CD1c-positive myeloid dendritic cell (primary cell): ENCODE results near the gene TNFAIP1.
"Not testable (repeated sequence)": the region's sequence is repeated elsewhere in the genome, so short reads cannot be mapped to it uniquely, and the experiment has no call there.

Source experiments
- DNase-seq: peaks from one replicate; pipeline ENCODE4 v3.0.0-alpha.2; 2016; ENCODE audit errors: extremely low spot score

The TNFAIP1 gene

GRCh38 chr17:28335201-28335958 lies at the start of gene TNFAIP1, which contains the start of gene IFT20:
Gene TNFAIP1, plus strand, starts transcription at chr17:28335761. Its CDS starts 3,761 bp downstream, at chr17:28339522.
Gene IFT20, minus strand, starts transcription at chr17:28335472. Its CDS starts 3,487 bp downstream, at chr17:28331985.
- DNase-seq = peak; percentile 99

GRCh38 chr17:28285965-28286364 lies 49.6 kb upstream of the TNFAIP1 start:
- DNase-seq = no peak

- no peak for DNase-seq
Measured at GRCh38 chr17:28290703-28291102, 44.9 kb upstream of the TNFAIP1 start.

GRCh38 chr17:28291780-28292330 lies 43.7 kb upstream of the TNFAIP1 start:
- no peak for DNase-seq

- DNase-seq = not testable (repeated sequence)
Measured at GRCh38 chr17:28292878-28293277, 42.7 kb upstream of the TNFAIP1 start.

GRCh38 chr17:28293994-28294393 lies 41.6 kb upstream of the TNFAIP1 start:
- peak; percentile 77 for DNase-seq

- DNase-seq = no peak
Measured at GRCh38 chr17:28295677-28296578, 39.6 kb upstream of the TNFAIP1 start.

- no peak for DNase-seq
Measured at GRCh38 chr17:28298449-28298848, 37.1 kb upstream of the TNFAIP1 start.

GRCh38 chr17:28306954-28307401 lies 28.6 kb upstream of the TNFAIP1 start:
- DNase-seq = no peak

GRCh38 chr17:28313841-28314240 lies 21.7 kb upstream of the TNFAIP1 start:
- DNase-seq = no peak

GRCh38 chr17:28315846-28316705 lies 19.5 kb upstream of the TNFAIP1 start:
- DNase-seq = no peak

GRCh38 chr17:28317099-28317965 lies 18.2 kb upstream of the TNFAIP1 start:
- DNase-seq = no peak

GRCh38 chr17:28317966-28318758 lies 17.4 kb upstream of the TNFAIP1 start:
- DNase-seq = no peak

- DNase-seq = peak; percentile 99
Measured at GRCh38 chr17:28318759-28319597, 16.6 kb upstream of the TNFAIP1 start, which contains the start of gene TMEM97. Gene TMEM97, plus strand, starts transcription at chr17:28319200. Its CDS starts 40 bp downstream, at chr17:28319240.

GRCh38 chr17:28319598-28319935 lies 16.0 kb upstream of the TNFAIP1 start:
- DNase-seq = peak; percentile 26

GRCh38 chr17:28320215-28321061 lies 15.1 kb upstream of the TNFAIP1 start:
- no peak for DNase-seq

- no peak for DNase-seq
Measured at GRCh38 chr17:28324267-28324745, 11.3 kb upstream of the TNFAIP1 start.
